SK-N-SH (cell line): ENCODE data around the gene HIPK2. TPM values are rescaled to one million over a fixed set of nuclear protein-coding genes. Genes with fewer than 3 reads are reported as not detected.

ENCODE experiments used
- polyA plus RNA-seq, 3 experiments: library from polyadenylated mRNA; depleted of rRNA; stranded (reverse); fragments of >200 nt; gene quantifications; 2 replicates each; pipeline ENCODE4 v1.2.3, GENCODE V29; 2012

Gene HIPK2
- polyA plus RNA-seq, 1 of the 3 experiments (the other 2 are of a cell fraction): 14.2 TPM

Other genes starting within 250 kb of the HIPK2 start
- gene TBXAS1, start 51.3 kb upstream of the HIPK2 start, polyA plus RNA-seq (2012; rRNA removed): 4.4 and 4.8 TPM in 2 replicates